Motor neuron (in vitro differentiated cells): ENCODE measurements around the gene CAMTA1. TPM values are rescaled to one million over a fixed set of nuclear protein-coding genes. Genes with fewer than 3 reads are reported as not detected.
A peak's percentile ranks its signal among the peaks of the same experiment; 100 is the strongest.

Experiments
- ATAC-seq, 8 experiments: fragments of 200-7000 bp; cut with Tn5 transposase; replicated peaks in 6 of 8; 2 replicates each; pipeline ENCODE4 v1.8.0; 2021; ENCODE audit warnings: mild to moderate bottlenecking in 8 of 8, moderate library complexity in 8 of 8
- H3K27ac ChIP-seq, 2 donors: fragments of 250-450 bp; sonication (Bioruptor Pico); 2 replicates each; pipeline ENCODE4 v1.9.0; 2021; ENCODE audit warnings: antibody characterized with exemption in 2 of 2, mild to moderate bottlenecking in 2 of 2, moderate library complexity in 1 of 2
- H3K4me1 ChIP-seq, 2 donors: fragments of 250-450 bp; sonication (Bioruptor Pico); replicated peaks in 1 of 2; 2 replicates each; pipeline ENCODE4 v1.6.1; 2021; ENCODE audit warnings: antibody characterized with exemption in 2 of 2, mild to moderate bottlenecking in 2 of 2, moderate library complexity in 1 of 2
- H3K4me3 ChIP-seq, 5 donors: fragments of 250-450 bp; sonication (Bioruptor Pico); 2 replicates each; pipeline ENCODE4 v1.9.0; 2021; ENCODE audit warnings: antibody characterized with exemption in 5 of 5, mild to moderate bottlenecking in 5 of 5, moderate library complexity in 4 of 5
- WGBS, 10 experiments: fragments of 450-650 bp; shearing (Covaris generic); methylation state at CpG; one replicate each; pipeline ENCODE4 v1.0.0; 2022; 5-methylcytosine and 5-hydroxymethylcytosine counted together
- in situ Hi-C, 9 experiments: fragments of 400-800 bp; cut with MboI; loops; one replicate each; pipeline ENCODE4 v1.15.0; 2021; ENCODE audit warnings: low sequenced_read_pairs in 9 of 9, low pct_unique_long_range_greater_than_20kb in 2 of 9; ENCODE audit not compliant: unreplicated experiment in 9 of 9
- total RNA-seq, 8 experiments: library from RNA; unstranded; fragments of 300-600 nt; gene quantifications; 2 replicates each; pipeline versions ENCODE4 v1.2.3 to v1.2.4, GENCODE V29; 2022

CAMTA1 gene
- total RNA-seq, 8 experiments from 2014 or later, result 38.5 to 145 (median 77.6) TPM

DNA sequence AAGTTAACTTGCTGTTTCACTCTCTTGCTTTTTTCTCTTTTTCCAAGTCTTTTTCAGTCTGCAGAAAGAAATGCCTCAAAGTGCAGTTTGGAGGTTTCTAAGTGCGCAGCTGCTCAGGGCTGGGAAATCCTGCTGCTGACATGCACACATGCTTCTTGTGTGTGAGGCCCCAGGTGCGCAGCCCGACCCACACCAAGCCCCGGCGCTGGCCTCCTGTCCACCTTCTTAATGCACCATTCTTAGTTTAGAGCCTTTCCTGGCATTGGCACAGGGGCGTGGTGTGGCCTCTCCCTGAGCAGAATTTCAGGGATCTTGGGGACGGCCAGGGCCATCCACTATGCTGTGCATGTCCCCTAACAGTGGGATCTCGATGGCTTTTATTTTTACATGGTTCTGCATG lies 315.2 kb downstream of the CAMTA1 start:
- ATAC-seq, result peak in 5 of 8 experiments; percentile 24 to 41 (median 31)
- in situ Hi-C loops, result no loop called here
- Histone ChIP-seq H3K4me3 (no peak overlapping the region), H3K4me1 (peaks cover 28 to 39% of the 10 kb centered on the region in 2 donors), H3K27ac (no peak overlapping the region)
- WGBS, 10 experiments, result 10 to 100% (median 82%) methylated on average over 1 to 8 of the region's 8 CpGs

DNA sequence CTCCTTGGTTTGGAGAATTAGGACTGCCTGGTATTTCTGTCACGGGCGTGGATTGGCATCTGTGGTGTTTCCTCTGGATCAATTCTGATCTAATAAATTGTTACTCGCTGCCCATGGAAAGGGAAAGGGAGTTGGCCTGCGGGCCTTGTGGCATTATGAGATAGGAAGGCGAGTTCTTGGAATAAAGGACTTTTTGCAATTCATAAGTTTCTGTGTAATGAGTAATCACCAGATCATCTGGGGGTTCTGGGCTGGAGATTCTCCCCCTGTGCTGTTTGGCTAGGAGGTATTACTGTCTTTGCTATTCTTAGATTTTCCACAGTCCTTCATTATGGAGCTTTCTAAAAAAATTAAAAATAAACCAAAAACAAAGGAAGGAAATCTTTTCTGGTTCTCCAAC lies 315.9 kb downstream of the CAMTA1 start:
- WGBS, 10 experiments, result 0 to 96% (median 88%) methylated on average over 1 to 5 of the region's 5 CpGs; no CpG with 5 or more reads in 3 of the 10 experiments
- Histone ChIP-seq H3K27ac (no peak overlapping the region), H3K4me3 (no peak overlapping the region), H3K4me1 (peaks cover 28 to 39% of the 10 kb centered on the region in 2 donors)
- in situ Hi-C loops, result no loop called here
- ATAC-seq, result no peak

DNA sequence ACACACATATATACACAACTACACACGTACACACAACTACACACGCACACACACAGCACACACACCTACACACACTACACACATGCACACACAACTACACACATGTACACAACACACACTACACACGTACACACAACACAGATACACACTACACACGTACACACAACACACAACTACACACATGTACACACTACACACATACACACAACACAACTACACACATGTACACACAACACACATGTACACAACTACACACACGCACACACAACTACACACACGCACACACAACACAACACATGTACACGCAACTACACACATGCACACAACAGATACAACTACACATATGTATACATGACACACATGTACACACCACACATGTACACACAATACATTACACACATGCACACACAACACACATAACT lies 318.1 kb downstream of the CAMTA1 start:
- no peak for ATAC-seq
- in situ Hi-C loops, result no loop called here
- 28 to 81% (median 64%) methylated on average over 1 to 6 of the region's 7 CpGs; no CpG with 5 or more reads in 3 of the 10 experiments for WGBS, 10 experiments
- Histone ChIP-seq H3K4me3 (no peak overlapping the region), H3K27ac (no peak overlapping the region), H3K4me1 (peaks cover 40 to 49% of the 10 kb centered on the region in 2 donors)

DNA sequence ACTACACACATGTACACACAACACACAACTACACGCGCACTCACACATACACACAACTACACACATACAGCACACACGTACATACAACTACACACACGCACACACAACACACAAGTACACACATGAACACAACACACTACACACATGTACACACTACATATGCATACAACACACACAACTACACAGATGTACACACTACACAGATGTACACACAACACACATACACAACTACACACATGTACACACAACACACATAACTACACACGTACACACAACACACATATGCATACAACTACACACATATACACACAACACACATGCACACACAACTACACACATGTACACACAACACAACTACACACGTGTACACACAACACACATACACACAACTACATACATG lies 318.6 kb downstream of the CAMTA1 start:
- Histone ChIP-seq H3K4me1 (peaks cover 42 to 50% of the 10 kb centered on the region in 2 donors), H3K4me3 (no peak overlapping the region), H3K27ac (no peak overlapping the region)
- in situ Hi-C loops, result no loop called here
- WGBS, 10 experiments, result 17 to 90% (median 74%) methylated on average over 1 to 5 of the region's 6 CpGs; no CpG with 5 or more reads in 5 of the 10 experiments
- ATAC-seq, result no peak

DNA sequence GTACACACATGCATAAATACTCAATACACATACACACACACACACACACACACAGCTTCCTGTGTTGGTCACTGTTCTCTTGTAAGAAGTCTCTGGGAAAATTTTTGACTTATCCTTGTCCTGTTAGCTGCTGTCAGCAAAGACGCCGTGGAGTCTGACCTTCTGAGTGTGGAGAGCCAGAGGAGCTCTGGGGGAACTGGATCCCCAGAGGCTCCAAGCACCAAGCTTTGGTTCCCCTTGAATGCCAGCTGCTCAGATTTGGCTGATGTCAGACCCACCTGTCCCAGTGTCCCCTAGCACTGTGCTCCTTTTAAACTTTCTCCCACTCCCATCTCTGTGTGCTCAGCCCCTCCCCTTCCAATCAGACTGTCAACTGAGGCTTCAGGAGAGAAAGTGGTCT lies 319.1 kb downstream of the CAMTA1 start:
- H3K27ac ChIP-seq, result no peak overlapping the region
- no peak overlapping the region for H3K4me3 ChIP-seq
- in situ Hi-C loops, result no loop called here
- H3K4me1 ChIP-seq, result peaks cover 45 to 54% of the 10 kb centered on the region in 2 donors
- WGBS, 10 experiments, result no CpG with 5 or more reads among the region's 2 CpGs
- peak in 5 of 8 experiments; percentile 6 to 27 (median 22) for ATAC-seq

DNA sequence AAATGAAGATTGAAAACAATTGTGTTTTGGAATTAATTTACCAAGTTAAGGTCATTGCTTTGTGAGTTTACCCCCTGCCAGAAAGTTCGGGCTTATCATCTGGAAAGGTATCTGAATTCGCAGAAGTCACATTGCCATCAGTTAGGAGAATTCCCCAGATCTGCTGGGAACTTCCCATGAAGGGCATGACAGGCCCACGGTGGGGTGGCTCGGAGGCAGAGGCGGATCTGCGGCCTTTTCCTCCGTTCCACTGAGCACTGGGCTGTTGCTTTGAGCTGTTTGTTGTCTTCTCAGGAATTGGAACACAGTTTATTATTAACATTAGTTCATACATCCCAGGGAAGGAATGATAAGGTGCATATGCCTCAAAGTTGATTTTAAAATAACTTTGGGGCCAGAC lies 320.0 kb downstream of the CAMTA1 start:
- in situ Hi-C loops, result no loop called here
- no peak for ATAC-seq

DNA sequence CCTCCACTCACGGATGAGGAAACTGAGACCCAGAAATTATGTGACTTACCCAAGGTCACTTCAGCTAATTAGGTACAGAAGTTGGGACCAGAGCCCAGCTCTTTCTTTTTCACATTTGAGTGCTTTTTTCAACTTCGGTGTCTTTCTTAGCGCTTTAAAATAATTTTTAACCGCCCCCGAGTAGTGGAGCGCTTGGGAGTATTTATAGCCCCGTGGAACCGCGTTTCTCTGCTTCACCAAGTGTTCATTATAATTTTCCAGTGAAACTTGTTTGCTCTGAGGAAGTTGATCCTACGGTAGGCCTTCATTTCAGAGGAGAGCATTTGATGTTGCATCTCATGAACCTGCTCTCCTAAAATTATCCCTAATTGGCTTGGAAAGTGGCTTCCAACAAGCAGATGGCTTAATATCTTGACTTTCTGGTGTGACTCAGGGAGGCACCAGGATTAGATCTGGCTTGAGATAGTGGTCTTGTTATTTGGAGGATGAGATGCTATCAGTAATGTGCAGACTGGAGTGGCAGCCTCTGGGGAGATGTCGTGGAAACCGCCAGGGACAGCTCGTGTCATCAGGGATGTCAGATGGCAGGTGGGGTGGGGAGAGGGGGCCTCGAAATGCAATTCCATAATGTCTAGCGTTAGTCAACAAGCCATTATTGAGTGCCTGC lies 321.3 kb downstream of the CAMTA1 start:
- H3K4me3 ChIP-seq, result no peak overlapping the region
- no peak for ATAC-seq
- H3K27ac ChIP-seq, result peak overlapping the region; percentile 15 to 62
- WGBS, 10 experiments, result 56 to 100% (median 85%) methylated on average over 1 to 15 of the region's 15 CpGs; no CpG with 5 or more reads in 1 of the 10 experiments
- in situ Hi-C loops, result no loop called here
- H3K4me1 ChIP-seq, result peaks cover 52 to 53% of the 10 kb centered on the region in 2 donors

More for the DNA sequence above, 320.0 kb downstream of the CAMTA1 start:
- Histone ChIP-seq H3K27ac (no peak overlapping the region), H3K4me1 (peaks cover 45 to 54% of the 10 kb centered on the region in 2 donors), H3K4me3 (no peak overlapping the region)
- WGBS, 10 experiments, result 40 to 83% (median 76%) methylated on average over 1 to 7 of the region's 7 CpGs

DNA sequence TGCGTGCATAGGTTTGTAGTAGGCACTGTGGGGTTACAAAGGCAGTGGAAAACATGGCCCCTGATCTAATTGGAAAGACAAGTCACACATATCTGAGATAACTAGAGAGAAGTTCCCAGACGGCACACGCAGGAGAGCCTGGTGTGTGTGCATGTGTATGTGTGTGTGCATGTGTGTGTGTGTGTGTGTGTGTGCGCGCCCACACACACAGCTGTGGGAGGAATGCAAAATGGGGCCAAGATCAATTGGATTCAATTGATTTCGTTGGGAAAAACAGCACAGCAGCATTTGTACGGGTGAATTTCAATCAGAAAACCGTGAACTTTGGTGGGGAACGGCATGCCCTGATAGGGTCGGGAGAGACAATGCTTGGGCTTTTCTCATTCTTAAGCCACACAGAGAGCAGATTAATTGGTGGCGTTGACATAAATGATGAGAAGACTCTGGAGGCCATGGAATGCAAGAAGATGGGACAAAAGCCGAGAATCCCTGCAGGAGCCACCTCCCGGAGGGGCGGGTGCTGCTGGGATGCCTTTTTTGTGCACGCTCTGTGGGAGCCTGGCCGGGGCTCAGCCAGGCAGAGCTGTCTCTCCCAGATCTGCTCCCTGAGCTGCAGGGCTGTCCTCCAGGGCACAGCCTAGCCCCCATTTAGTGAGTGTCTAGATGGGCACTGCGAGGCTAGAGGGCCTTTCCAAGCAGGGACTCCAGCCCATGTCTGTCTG lies 322.0 kb downstream of the CAMTA1 start:
- Histone ChIP-seq H3K4me3 (no peak overlapping the region), H3K27ac (peak overlapping the region; percentile 62 to 75), H3K4me1 (peaks cover 52 to 53% of the 10 kb centered on the region in 2 donors)
- 0 to 80% (median 32%) methylated on average over 1 to 16 of the region's 17 CpGs; no CpG with 5 or more reads in 3 of the 10 experiments for WGBS, 10 experiments
- peak in 4 of 8 experiments; percentile 10 to 42 (median 34) for ATAC-seq
- in situ Hi-C loops, result no loop called here

DNA sequence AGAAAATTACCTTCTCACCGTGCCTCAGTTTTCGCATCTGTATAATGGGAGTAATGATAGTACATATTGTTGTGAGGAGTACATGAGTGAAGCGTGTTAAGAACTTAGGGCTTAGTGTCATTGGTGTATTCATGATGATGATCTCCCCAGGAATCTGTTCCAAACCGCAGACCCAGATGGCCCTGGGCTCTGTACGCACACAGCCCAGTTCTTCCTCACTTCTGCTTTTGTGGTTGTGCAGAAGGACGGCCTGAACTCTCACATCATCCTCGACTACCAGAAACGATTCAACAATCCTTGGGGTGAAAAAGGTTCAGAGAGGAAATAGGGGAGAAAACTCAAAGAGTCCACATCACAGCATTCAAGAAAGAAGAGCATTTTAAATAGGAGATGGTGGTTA lies 323.0 kb downstream of the CAMTA1 start:
- Histone ChIP-seq H3K27ac (no peak overlapping the region), H3K4me1 (peaks cover 52 to 53% of the 10 kb centered on the region in 2 donors), H3K4me3 (no peak overlapping the region)
- in situ Hi-C loops, result no loop called here
- no peak for ATAC-seq
- 35 to 100% (median 92%) methylated on average over 1 to 8 of the region's 8 CpGs; no CpG with 5 or more reads in 1 of the 10 experiments for WGBS, 10 experiments

DNA sequence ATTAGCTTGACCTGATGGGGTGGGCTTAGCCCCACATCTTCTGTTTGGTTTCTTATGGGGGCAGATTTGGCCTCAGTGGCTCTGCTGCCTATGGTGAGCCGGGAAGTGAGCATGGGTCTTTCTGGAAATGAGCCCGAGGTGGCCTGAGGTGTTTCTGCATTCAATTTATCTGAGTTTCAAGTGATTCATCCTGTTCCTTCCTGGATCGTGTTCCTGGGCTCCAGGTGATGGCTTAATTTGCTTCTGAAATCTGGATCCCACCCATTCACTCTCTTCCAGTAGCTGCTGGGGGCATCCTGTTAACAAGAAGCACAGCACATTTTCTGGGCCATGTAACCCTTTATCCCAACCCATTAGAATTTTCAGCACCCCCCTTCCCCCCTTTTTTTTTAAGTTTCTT lies 324.6 kb downstream of the CAMTA1 start:
- Histone ChIP-seq H3K27ac (peak overlapping the region; percentile 79 to 82), H3K4me1 (peaks cover 44 to 45% of the 10 kb centered on the region in 2 donors), H3K4me3 (no peak overlapping the region)
- in situ Hi-C loops, result no loop called here
- peak in 3 of 8 experiments; percentile 26 to 34 (median 34) for ATAC-seq
- 20 to 88% (median 59%) methylated on average over 1 to 3 of the region's 3 CpGs; no CpG with 5 or more reads in 4 of the 10 experiments for WGBS, 10 experiments

DNA sequence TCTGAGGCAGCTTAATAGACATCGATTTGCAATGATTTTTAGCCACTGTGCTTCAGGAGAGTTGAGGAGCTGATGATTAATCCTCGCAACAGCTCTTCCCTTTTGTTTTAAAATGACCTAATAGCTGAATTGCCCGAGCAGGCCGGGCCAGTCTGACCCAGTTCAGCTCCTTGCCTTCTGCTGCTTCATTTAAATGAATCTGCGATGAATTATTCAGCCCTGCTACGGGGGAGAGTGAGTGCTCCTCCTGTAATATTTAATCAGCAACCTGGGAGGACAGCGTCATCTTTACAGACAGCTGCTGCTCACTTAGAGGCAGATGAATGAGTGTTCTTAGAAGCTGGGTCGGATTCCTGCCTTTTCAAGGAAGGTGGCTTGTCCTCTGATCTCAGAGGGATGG lies 325.1 kb downstream of the CAMTA1 start:
- 20 to 61% (median 33%) methylated on average over 1 to 8 of the region's 8 CpGs; no CpG with 5 or more reads in 1 of the 10 experiments for WGBS, 10 experiments
- no peak overlapping the region for H3K4me3 ChIP-seq
- in situ Hi-C loops, result no loop called here

DNA sequence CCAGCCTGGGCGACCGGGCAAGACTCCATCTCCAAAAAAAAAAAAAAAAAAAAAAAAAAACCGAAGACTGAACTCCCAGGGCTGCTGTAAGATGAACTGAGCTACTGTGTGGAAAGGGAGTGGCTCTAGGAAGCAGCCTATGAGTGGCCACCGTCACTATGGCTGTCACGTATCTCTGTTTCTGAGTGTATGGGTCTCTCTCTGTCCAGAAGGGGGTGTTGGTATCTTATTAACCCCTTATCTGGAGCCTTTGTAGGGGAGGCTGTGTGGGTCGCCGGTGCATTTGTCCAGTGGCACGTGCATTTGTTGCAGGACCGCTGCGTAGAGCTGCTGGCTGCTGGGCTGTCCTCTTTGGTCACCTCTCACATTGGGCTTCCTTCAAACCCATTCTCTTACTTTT lies 326.6 kb downstream of the CAMTA1 start:
- Histone ChIP-seq H3K4me1 (peaks cover 40 to 41% of the 10 kb centered on the region in 2 donors), H3K4me3 (no peak overlapping the region), H3K27ac (no peak overlapping the region)
- WGBS, 10 experiments, result 71 to 94% (median 87%) methylated on average over 1 to 9 of the region's 10 CpGs; no CpG with 5 or more reads in 2 of the 10 experiments
- ATAC-seq, result peak in 1 of 8 experiments; percentile 58
- in situ Hi-C loops, result no loop called here

More for the DNA sequence above, 325.1 kb downstream of the CAMTA1 start:
- Histone ChIP-seq H3K4me1 (peaks cover 44% of the 10 kb centered on the region in 2 donors), H3K27ac (peak overlapping the region; percentile 79 to 82)
- peak; percentile 65 to 99 (median 95) for ATAC-seq

DNA sequence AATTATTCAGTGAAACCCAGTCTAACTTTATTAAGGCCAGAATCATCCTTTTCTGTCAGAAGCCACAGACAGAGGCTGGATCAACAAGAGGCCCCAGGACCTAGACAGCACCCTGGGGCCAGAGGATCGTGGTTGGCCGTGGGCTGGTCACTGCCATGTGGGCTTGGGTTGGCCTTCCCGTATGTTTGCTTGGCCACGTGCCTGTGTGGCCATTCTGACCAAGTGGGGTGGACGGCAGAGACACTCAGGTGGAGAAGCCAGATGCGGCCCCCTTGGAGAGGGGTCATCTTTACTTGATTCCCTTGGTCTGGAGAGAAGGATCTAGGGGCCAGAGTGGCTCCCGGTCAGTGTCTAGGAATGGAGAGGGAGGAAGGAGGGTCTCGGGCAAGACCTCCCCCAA lies 327.9 kb downstream of the CAMTA1 start:
- Histone ChIP-seq H3K4me3 (no peak overlapping the region), H3K27ac (no peak overlapping the region), H3K4me1 (peaks cover 37 to 39% of the 10 kb centered on the region in 2 donors)
- WGBS, 10 experiments, result 40 to 97% (median 78%) methylated on average over 1 to 6 of the region's 8 CpGs; no CpG with 5 or more reads in 4 of the 10 experiments
- ATAC-seq, result no peak
- in situ Hi-C loops, result no loop called here
